SK-N-SH treated with all-trans-retinoic acid at 6 μM for 48 hours (cell line): ENCODE results near the gene RPA3.

Source experiments
- ATAC-seq: fragments of 200-7000 bp; cut with Tn5 transposase; 3 replicates; pipeline ENCODE4 v1.9.1; 2020; ENCODE audit warnings: mild to moderate bottlenecking, moderate library complexity
- ARNTL ChIP-seq: fragments of 450-650 bp; formaldehyde crosslinking; IDR thresholded peaks from 2 replicates; pipeline ENCODE4 v1.5.0; 2020; ENCODE audit warnings: low read depth, mild to moderate bottlenecking, moderate library complexity, borderline replicate concordance
- BACH2 ChIP-seq: fragments of 250-450 bp; sonication (Bioruptor Pico); IDR thresholded peaks from 2 replicates; pipeline ENCODE4 v1.9.0; 2021; ENCODE audit warnings: mild to moderate bottlenecking, borderline replicate concordance
- CSDC2 ChIP-seq: fragments of 250-450 bp; sonication (Bioruptor Pico); IDR thresholded peaks from 2 replicates; pipeline ENCODE4 v1.5.0; 2020; ENCODE audit warnings: mild to moderate bottlenecking, moderate library complexity
- ESRRG ChIP-seq: fragments of 250-450 bp; sonication (Bioruptor Pico); IDR thresholded peaks from 2 replicates; pipeline ENCODE4 v1.6.1; 2021; ENCODE audit warnings: mild to moderate bottlenecking
- GLIS3 ChIP-seq: fragments of 250-450 bp; sonication (Bioruptor Pico); IDR thresholded peaks from 2 replicates; pipeline ENCODE4 v1.5.0; 2020; ENCODE audit warnings: mild to moderate bottlenecking, moderate library complexity
- ISL1 ChIP-seq: fragments of 250-450 bp; sonication (Bioruptor Pico); IDR thresholded peaks from 2 replicates; pipeline ENCODE4 v2.1.2; 2022; ENCODE audit warnings: mild to moderate bottlenecking, moderate library complexity
- OSR1 ChIP-seq: fragments of 250-450 bp; sonication (Bioruptor Pico); IDR thresholded peaks from 2 replicates; pipeline ENCODE4 v1.8.0; 2022; ENCODE audit warnings: moderate library complexity, mild to moderate bottlenecking, inconsistent platforms
- PPARA ChIP-seq: fragments of 250-450 bp; sonication (Bioruptor Pico); IDR thresholded peaks from 2 replicates; pipeline ENCODE4 v1.5.0; 2020; ENCODE audit warnings: mild to moderate bottlenecking, borderline replicate concordance
- SNAI2 ChIP-seq: fragments of 250-450 bp; sonication (Bioruptor Pico); IDR thresholded peaks from 2 replicates; pipeline ENCODE4 v1.5.0; 2020; ENCODE audit warnings: mild to moderate bottlenecking, moderate library complexity
- TCF4 ChIP-seq: fragments of 250-450 bp; sonication (Bioruptor Pico); IDR thresholded peaks from 2 replicates; pipeline ENCODE4 v1.8.0; 2021; ENCODE audit warnings: mild to moderate bottlenecking, moderate library complexity, borderline replicate concordance
- TOX ChIP-seq: fragments of 250-450 bp; sonication (Bioruptor Pico); IDR thresholded peaks from 2 replicates; pipeline ENCODE4 v1.8.0; 2021; ENCODE audit warnings: mild to moderate bottlenecking, moderate library complexity, borderline replicate concordance
- ZC3H10 ChIP-seq: fragments of 250-450 bp; sonication (Bioruptor Pico); IDR thresholded peaks from 2 replicates; pipeline ENCODE4 v1.5.1; 2021; ENCODE audit warnings: mild to moderate bottlenecking, moderate library complexity
- ZFP3 ChIP-seq: fragments of 250-450 bp; sonication (Bioruptor Pico); IDR thresholded peaks from 2 replicates; pipeline ENCODE4 v1.5.0; 2020; ENCODE audit warnings: mild to moderate bottlenecking, moderate library complexity
- ZFP30 ChIP-seq: fragments of 450-650 bp; formaldehyde crosslinking; IDR thresholded peaks from 2 replicates; pipeline ENCODE4 v1.5.0; 2022; ENCODE audit warnings: mild to moderate bottlenecking, moderate library complexity
- ZNF565 ChIP-seq: fragments of 450-650 bp; formaldehyde crosslinking; conservative IDR thresholded peaks from 2 replicates; pipeline ENCODE4 v1.5.0; 2020; ENCODE audit warnings: low read depth, mild to moderate bottlenecking, moderate library complexity
- ZNF70 ChIP-seq: fragments of 450-650 bp; formaldehyde crosslinking; IDR thresholded peaks from 2 replicates; pipeline ENCODE4 v1.5.0; 2020; ENCODE audit warnings: mild to moderate bottlenecking, moderate library complexity
- ZNF8 ChIP-seq: fragments of 450-650 bp; formaldehyde crosslinking; IDR thresholded peaks from 2 replicates; pipeline ENCODE4 v1.5.0; 2020; ENCODE audit warnings: mild to moderate bottlenecking, moderate library complexity
- TF ChIP-seq, protein P1 (sequence below): fragments of 250-450 bp; sonication (Bioruptor Pico); IDR thresholded peaks from 2 replicates; pipeline ENCODE4 v1.5.1; 2021; ENCODE audit warnings: mild to moderate bottlenecking, moderate library complexity
- TF ChIP-seq, protein P2 (sequence below): fragments of 250-450 bp; sonication (Bioruptor Pico); IDR thresholded peaks from 2 replicates; pipeline ENCODE4 v1.8.0; 2020; ENCODE audit warnings: mild to moderate bottlenecking, moderate library complexity, borderline replicate concordance
- TF ChIP-seq, protein P3 (sequence below): fragments of 250-450 bp; sonication (Bioruptor Pico); IDR thresholded peaks from 2 replicates; pipeline ENCODE4 v1.5.0; 2020; ENCODE audit warnings: mild to moderate bottlenecking, moderate library complexity
- TF ChIP-seq, protein P4 (sequence below): fragments of 250-450 bp; sonication (Bioruptor Pico); IDR thresholded peaks from 2 replicates; pipeline ENCODE4 v1.8.0; 2021; ENCODE audit warnings: low read depth, mild to moderate bottlenecking, moderate library complexity, borderline replicate concordance

Gene RPA3

DNA sequence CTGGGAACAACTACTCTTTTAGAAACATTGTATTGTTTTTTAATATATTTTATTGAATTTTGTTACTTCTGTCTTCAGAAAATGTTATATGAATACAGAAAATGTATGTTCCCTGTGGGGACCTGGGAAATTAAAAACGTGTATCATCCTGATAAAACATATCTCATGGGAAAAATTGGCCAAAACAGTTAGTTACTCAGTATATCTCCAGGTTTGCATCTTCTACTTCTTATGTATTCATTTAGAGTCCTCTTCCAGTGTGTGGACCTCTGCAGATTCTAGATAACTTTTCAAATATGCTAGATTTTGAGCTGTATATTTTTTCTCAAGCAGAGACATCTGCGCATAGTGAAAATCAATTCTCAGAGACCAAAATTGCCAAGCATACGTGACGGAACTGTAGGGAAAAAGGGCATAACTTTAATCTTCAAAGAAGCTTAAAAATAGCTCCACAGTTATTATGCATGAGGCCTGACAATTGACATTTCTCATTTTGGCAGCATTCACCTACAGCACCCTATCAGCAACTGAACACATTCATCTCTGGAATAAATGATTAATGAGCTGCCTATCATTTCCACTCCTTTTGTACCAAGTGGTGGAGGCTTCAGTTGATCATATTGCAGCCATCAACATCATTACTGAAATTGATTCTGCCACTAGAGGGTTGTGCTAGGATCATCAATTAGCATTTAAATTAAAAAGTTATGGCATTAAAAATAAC, 104.2 kb downstream of the RPA3 start:
- no peak for TF ChIP-seq ZNF565 (CRISPR knock-in tag)
- TF ChIP-seq ZNF8 (CRISPR knock-in tag): no peak
- no peak for TF ChIP-seq TCF4
- TF ChIP-seq, protein P1, sequence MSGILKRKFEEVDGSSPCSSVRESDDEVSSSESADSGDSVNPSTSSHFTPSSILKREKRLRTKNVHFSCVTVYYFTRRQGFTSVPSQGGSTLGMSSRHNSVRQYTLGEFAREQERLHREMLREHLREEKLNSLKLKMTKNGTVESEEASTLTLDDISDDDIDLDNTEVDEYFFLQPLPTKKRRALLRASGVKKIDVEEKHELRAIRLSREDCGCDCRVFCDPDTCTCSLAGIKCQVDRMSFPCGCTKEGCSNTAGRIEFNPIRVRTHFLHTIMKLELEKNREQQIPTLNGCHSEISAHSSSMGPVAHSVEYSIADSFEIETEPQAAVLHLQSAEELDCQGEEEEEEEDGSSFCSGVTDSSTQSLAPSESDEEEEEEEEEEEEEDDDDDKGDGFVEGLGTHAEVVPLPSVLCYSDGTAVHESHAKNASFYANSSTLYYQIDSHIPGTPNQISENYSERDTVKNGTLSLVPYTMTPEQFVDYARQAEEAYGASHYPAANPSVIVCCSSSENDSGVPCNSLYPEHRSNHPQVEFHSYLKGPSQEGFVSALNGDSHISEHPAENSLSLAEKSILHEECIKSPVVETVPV: no peak
- no peak for TF ChIP-seq BACH2 (CRISPR knock-in tag)
- TF ChIP-seq, protein P2, sequence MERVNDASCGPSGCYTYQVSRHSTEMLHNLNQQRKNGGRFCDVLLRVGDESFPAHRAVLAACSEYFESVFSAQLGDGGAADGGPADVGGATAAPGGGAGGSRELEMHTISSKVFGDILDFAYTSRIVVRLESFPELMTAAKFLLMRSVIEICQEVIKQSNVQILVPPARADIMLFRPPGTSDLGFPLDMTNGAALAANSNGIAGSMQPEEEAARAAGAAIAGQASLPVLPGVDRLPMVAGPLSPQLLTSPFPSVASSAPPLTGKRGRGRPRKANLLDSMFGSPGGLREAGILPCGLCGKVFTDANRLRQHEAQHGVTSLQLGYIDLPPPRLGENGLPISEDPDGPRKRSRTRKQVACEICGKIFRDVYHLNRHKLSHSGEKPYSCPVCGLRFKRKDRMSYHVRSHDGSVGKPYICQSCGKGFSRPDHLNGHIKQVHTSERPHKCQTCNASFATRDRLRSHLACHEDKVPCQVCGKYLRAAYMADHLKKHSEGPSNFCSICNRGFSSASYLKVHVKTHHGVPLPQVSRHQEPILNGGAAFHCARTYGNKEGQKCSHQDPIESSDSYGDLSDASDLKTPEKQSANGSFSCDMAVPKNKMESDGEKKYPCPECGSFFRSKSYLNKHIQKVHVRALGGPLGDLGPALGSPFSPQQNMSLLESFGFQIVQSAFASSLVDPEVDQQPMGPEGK: no peak
- TF ChIP-seq ESRRG (CRISPR knock-in tag): no peak
- TF ChIP-seq ZNF70 (CRISPR knock-in tag): no peak
- no peak for TF ChIP-seq GLIS3
- no peak for TF ChIP-seq ISL1
- no peak for TF ChIP-seq ZFP3 (CRISPR knock-in tag)
- TF ChIP-seq ZC3H10 (CRISPR knock-in tag): no peak
- TF ChIP-seq, protein P3, sequence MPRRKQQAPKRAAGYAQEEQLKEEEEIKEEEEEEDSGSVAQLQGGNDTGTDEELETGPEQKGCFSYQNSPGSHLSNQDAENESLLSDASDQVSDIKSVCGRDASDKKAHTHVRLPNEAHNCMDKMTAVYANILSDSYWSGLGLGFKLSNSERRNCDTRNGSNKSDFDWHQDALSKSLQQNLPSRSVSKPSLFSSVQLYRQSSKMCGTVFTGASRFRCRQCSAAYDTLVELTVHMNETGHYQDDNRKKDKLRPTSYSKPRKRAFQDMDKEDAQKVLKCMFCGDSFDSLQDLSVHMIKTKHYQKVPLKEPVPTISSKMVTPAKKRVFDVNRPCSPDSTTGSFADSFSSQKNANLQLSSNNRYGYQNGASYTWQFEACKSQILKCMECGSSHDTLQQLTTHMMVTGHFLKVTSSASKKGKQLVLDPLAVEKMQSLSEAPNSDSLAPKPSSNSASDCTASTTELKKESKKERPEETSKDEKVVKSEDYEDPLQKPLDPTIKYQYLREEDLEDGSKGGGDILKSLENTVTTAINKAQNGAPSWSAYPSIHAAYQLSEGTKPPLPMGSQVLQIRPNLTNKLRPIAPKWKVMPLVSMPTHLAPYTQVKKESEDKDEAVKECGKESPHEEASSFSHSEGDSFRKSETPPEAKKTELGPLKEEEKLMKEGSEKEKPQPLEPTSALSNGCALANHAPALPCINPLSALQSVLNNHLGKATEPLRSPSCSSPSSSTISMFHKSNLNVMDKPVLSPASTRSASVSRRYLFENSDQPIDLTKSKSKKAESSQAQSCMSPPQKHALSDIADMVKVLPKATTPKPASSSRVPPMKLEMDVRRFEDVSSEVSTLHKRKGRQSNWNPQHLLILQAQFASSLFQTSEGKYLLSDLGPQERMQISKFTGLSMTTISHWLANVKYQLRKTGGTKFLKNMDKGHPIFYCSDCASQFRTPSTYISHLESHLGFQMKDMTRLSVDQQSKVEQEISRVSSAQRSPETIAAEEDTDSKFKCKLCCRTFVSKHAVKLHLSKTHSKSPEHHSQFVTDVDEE (CRISPR knock-in tag): no peak
- no peak for TF ChIP-seq TOX
- TF ChIP-seq, protein P4, sequence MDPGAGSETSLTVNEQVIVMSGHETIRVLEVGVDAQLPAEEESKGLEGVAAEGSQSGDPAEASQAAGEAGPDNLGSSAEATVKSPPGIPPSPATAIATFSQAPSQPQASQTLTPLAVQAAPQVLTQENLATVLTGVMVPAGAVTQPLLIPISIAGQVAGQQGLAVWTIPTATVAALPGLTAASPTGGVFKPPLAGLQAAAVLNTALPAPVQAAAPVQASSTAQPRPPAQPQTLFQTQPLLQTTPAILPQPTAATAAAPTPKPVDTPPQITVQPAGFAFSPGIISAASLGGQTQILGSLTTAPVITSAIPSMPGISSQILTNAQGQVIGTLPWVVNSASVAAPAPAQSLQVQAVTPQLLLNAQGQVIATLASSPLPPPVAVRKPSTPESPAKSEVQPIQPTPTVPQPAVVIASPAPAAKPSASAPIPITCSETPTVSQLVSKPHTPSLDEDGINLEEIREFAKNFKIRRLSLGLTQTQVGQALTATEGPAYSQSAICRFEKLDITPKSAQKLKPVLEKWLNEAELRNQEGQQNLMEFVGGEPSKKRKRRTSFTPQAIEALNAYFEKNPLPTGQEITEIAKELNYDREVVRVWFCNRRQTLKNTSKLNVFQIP (CRISPR knock-in tag): no peak
- TF ChIP-seq CSDC2: no peak
- no peak for ATAC-seq

DNA sequence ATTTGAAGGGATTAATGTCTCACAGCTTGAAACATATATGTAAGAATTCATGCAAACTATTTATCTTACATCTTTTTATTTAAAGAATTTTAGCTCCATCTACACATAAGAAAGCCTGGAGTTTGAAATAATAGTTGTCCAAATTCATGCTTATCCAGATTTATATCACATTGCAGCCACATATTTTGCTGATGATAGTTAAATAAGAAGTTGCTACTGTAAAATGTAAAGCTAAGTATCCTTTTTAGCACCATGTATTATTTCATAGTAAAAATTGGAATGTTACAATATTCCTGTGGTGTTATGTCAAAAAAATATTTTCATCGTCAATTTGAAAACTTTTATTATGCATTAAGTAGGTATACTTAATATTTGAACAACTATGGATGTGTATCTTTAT, 105.2 kb downstream of the RPA3 start:
- TF ChIP-seq OSR1 (CRISPR knock-in tag) (no peak), ZC3H10 (CRISPR knock-in tag) (no peak), PPARA (no peak), CSDC2 (no peak)
- TF ChIP-seq, protein P3 (CRISPR knock-in tag): no peak
- no peak for ATAC-seq

DNA sequence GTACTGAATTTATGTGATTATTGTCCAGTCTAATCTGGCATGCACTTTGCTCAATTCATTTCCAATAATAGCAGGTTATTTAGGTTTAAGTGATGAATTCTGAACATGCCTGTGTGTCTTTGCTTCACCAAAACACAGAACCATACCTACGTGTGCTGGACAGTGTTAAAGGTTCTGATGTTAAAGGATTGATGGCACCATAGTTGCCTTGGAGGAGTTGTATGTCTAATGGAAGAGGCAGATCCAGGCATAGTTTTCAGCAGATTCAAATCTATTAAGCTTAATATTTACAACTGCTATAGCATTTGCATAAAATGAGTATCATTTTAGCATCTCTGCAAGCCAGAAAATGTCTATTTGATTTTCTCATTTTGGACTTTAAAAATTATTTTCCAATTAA, 105.9 kb downstream of the RPA3 start:
- TF ChIP-seq CSDC2: no peak
- no peak for TF ChIP-seq ZFP30
- TF ChIP-seq TCF4: no peak
- TF ChIP-seq ISL1: no peak
- TF ChIP-seq ARNTL (CRISPR knock-in tag): no peak
- no peak for TF ChIP-seq TOX
- no peak for TF ChIP-seq SNAI2
- no peak for TF ChIP-seq ZC3H10 (CRISPR knock-in tag)
- TF ChIP-seq ZNF70 (CRISPR knock-in tag): no peak
- TF ChIP-seq ESRRG (CRISPR knock-in tag): no peak
- no peak for TF ChIP-seq ZFP3 (CRISPR knock-in tag)
- TF ChIP-seq BACH2 (CRISPR knock-in tag): no peak
- TF ChIP-seq GLIS3: no peak
- TF ChIP-seq ZNF565 (CRISPR knock-in tag): no peak
- no peak for ATAC-seq
